Calu3 (cell line): ENCODE measurements around the gene SLC16A5. TPM values are rescaled to one million over a fixed set of nuclear protein-coding genes. Genes with fewer than 3 reads are reported as not detected.

Experiments used
- BruUV-seq: library from RNA; stranded (reverse); fragments of 400-500 nt; replicated peaks from 2 replicates; lab custom pipeline; 2021; lab: Mats Ljungman, UMichigan
- CTCF ChIA-PET: fragments of 300-600 bp; sonication (Branson Sonifier 250); formaldehyde crosslinking; loops from one replicate; lab custom pipeline; 2022; ENCODE audit warnings: antibody characterized with exemption; lab: Charles Lee
- DNase-seq: peaks from one replicate; pipeline ENCODE4 v3.0.0; 2022
- H3K27ac Mint-ChIP-seq: one replicate; pipeline ENCODE4 v1.8.0; 2022; ENCODE audit warnings: mixed read lengths; ENCODE audit not compliant: unreplicated experiment
- H3K27me3 Mint-ChIP-seq: one replicate; pipeline ENCODE4 v1.8.0; 2022; ENCODE audit warnings: mixed read lengths; ENCODE audit not compliant: unreplicated experiment
- H3K36me3 Mint-ChIP-seq: one replicate; pipeline ENCODE4 v1.8.0; 2022; ENCODE audit warnings: mild to moderate bottlenecking, moderate library complexity, mixed read lengths; ENCODE audit not compliant: insufficient read depth, unreplicated experiment
- H3K4me1 Mint-ChIP-seq: one replicate; pipeline ENCODE4 v1.8.0; 2022; ENCODE audit warnings: mild to moderate bottlenecking, low read depth, mixed read lengths; ENCODE audit not compliant: unreplicated experiment
- H3K4me3 Mint-ChIP-seq: one replicate; pipeline ENCODE4 v1.8.0; 2022; ENCODE audit warnings: mild to moderate bottlenecking, low read depth, moderate library complexity, mixed read lengths; ENCODE audit not compliant: unreplicated experiment
- H3K9me3 Mint-ChIP-seq: one replicate; pipeline ENCODE4 v1.8.0; 2022; ENCODE audit warnings: low read depth, mixed read lengths; ENCODE audit not compliant: unreplicated experiment
- CTCF ChIP-seq: fragments of 200-600 bp; IDR thresholded peaks from one replicate; pipeline ENCODE4 v1.8.0; 2022; ENCODE audit warnings: antibody characterized with exemption; ENCODE audit not compliant: unreplicated experiment
- intact Hi-C: fragments of 100-400 bp; cut with micrococcal nuclease; formaldehyde crosslinking; loops from one replicate; pipeline ENCODE4 v1.10.0; 2022; ENCODE audit not compliant: unreplicated experiment
- total RNA-seq: library from RNA; stranded (reverse); gene quantifications from 2 replicates; pipeline ENCODE4 v1.2.3, GENCODE V29; 2022

Gene SLC16A5
- total RNA-seq, 1 experiment from 2014 or later = 124 TPM

GRCh38 chr17:75113798-75114551 is 26.2 kb downstream of the SLC16A5 start:
- TF ChIP-seq CTCF = peak; percentile 94
- Mint-ChIP-seq H3K9me3 (no peaks in the 10 kb centered on the region), H3K27me3 (no peaks in the 10 kb centered on the region), H3K36me3 (peaks cover 71% of the 10 kb centered on the region), H3K4me1 (peaks cover 30% of the 10 kb centered on the region), H3K4me3 (peak overlapping the region; percentile 61), H3K27ac (peak overlapping the region; percentile 62)
- intact Hi-C loops = loop anchor here (1.0 to 5.0 kb wide), 3 partner anchors 58 to 298 kb away; no protein-coding TSS in a partner anchor
- CTCF ChIA-PET = interaction anchor here (0.7 to 3.2 kb wide), 24 partner anchors 8 to 157 kb away, joined by 3 to 59 read pairs (median 4); partner anchors contain the start of genes JPT1, MIF4GD, MRPL58 and NT5C
- no TSS peak for BruUV-seq
- peak; percentile 89 for DNase-seq

- DNase-seq = no peak
- CTCF ChIA-PET = interaction anchor here (0.6 to 3.2 kb wide), 22 partner anchors 9 to 156 kb away, joined by 3 to 59 read pairs (median 4); partner anchors contain the start of genes JPT1, MIF4GD, MRPL58 and NT5C
- intact Hi-C loops = loop anchor here (1.0 to 5.0 kb wide), 3 partner anchors 58 to 298 kb away; no protein-coding TSS in a partner anchor
- no peaks in the 10 kb centered on the region for H3K27me3 Mint-ChIP-seq
- peaks cover 69% of the 10 kb centered on the region for H3K36me3 Mint-ChIP-seq
- H3K4me1 Mint-ChIP-seq = peaks cover 32% of the 10 kb centered on the region
- no peaks in the 10 kb centered on the region for H3K9me3 Mint-ChIP-seq
- no TSS peak for BruUV-seq
- H3K27ac Mint-ChIP-seq = peak overlapping the region; percentile 62
- H3K4me3 Mint-ChIP-seq = peak overlapping the region; percentile 61
- no peak for TF ChIP-seq CTCF
These were observed 27.0 kb downstream of the SLC16A5 start for GRCh38 chr17:75114552-75115314.

GRCh38 chr17:75115555-75115954 is 27.8 kb downstream of the SLC16A5 start:
- no TSS peak for BruUV-seq
- H3K9me3 Mint-ChIP-seq = no peaks in the 10 kb centered on the region
- no peak overlapping the region for H3K4me3 Mint-ChIP-seq
- H3K27ac Mint-ChIP-seq = no peak overlapping the region
- TF ChIP-seq CTCF = no peak
- intact Hi-C loops = no loop called here
- CTCF ChIA-PET = interaction anchor here (0.6 to 3.2 kb wide), 4 partner anchors 15 to 465 kb away, joined by 3 to 59 read pairs (median 12); partner anchors contain the start of gene NT5C
- H3K4me1 Mint-ChIP-seq = peaks cover 39% of the 10 kb centered on the region
- no peaks in the 10 kb centered on the region for H3K27me3 Mint-ChIP-seq
- no peak for DNase-seq
- peaks cover 69% of the 10 kb centered on the region for H3K36me3 Mint-ChIP-seq

GRCh38 chr17:75116737-75117136 is 29.0 kb downstream of the SLC16A5 start:
- H3K27me3 Mint-ChIP-seq = no peaks in the 10 kb centered on the region
- H3K36me3 Mint-ChIP-seq = peaks cover 66% of the 10 kb centered on the region
- H3K4me1 Mint-ChIP-seq = peaks cover 41% of the 10 kb centered on the region
- no peak overlapping the region for H3K4me3 Mint-ChIP-seq
- intact Hi-C loops = no loop called here
- DNase-seq = no peak
- H3K27ac Mint-ChIP-seq = no peak overlapping the region
- BruUV-seq = no TSS peak
- CTCF ChIA-PET = interaction anchor here (0.6 to 1.1 kb wide), 3 partner anchors 11 to 1057 kb away, joined by 3 to 4 read pairs (median 3); no protein-coding TSS in a partner anchor
- no peaks in the 10 kb centered on the region for H3K9me3 Mint-ChIP-seq
- no peak for TF ChIP-seq CTCF
